Activated CD8-positive, alpha-beta memory T cell treated with anti-CD3 and anti-CD28 coated beads, Interleukin-2, amount 50 U/mL, for 24 hours (primary cell): ENCODE results near the gene PTPRD.

ENCODE experiments used
- DNase-seq: peaks from one replicate; pipeline ENCODE4 v3.0.0-alpha.2; 2020; ENCODE audit errors: extremely low read depth

The PTPRD gene

GRCh38 chr9:8683496-8683895 is 1929.3 kb downstream of the PTPRD start:
- DNase-seq, result no peak

GRCh38 chr9:8680658-8681057 is 1932.1 kb downstream of the PTPRD start:
- DNase-seq, result no peak

- no peak for DNase-seq
Measured at GRCh38 chr9:8680157-8680556, 1932.6 kb downstream of the PTPRD start.

- DNase-seq, result no peak
Measured at GRCh38 chr9:8679371-8679822, 1933.4 kb downstream of the PTPRD start.

- DNase-seq, result no peak
Measured at GRCh38 chr9:8677741-8678140, 1935.1 kb downstream of the PTPRD start.

GRCh38 chr9:8674536-8674935 is 1938.3 kb downstream of the PTPRD start:
- DNase-seq, result no peak

- DNase-seq, result no peak
Measured at GRCh38 chr9:8673830-8674229, 1939.0 kb downstream of the PTPRD start.

GRCh38 chr9:8670751-8671150 is 1942.1 kb downstream of the PTPRD start:
- DNase-seq, result no peak

GRCh38 chr9:8668751-8669150 is 1944.1 kb downstream of the PTPRD start:
- no peak for DNase-seq

GRCh38 chr9:8668231-8668630 is 1944.6 kb downstream of the PTPRD start:
- no peak for DNase-seq

GRCh38 chr9:8666060-8666459 is 1946.7 kb downstream of the PTPRD start:
- no peak for DNase-seq

GRCh38 chr9:8660383-8660782 is 1952.4 kb downstream of the PTPRD start:
- no peak for DNase-seq

GRCh38 chr9:8659108-8659507 is 1953.7 kb downstream of the PTPRD start:
- DNase-seq, result no peak

- no peak for DNase-seq
Measured at GRCh38 chr9:8655071-8655470, 1957.7 kb downstream of the PTPRD start.

- no peak for DNase-seq
Measured at GRCh38 chr9:8653855-8654254, 1958.9 kb downstream of the PTPRD start.

GRCh38 chr9:8653111-8653510 is 1959.7 kb downstream of the PTPRD start:
- no peak for DNase-seq

- DNase-seq, result no peak
Measured at GRCh38 chr9:8652255-8652654, 1960.5 kb downstream of the PTPRD start.

- no peak for DNase-seq
Measured at GRCh38 chr9:8651846-8652215, 1961.0 kb downstream of the PTPRD start.

- no peak for DNase-seq
Measured at GRCh38 chr9:8651070-8651845, 1961.5 kb downstream of the PTPRD start.

GRCh38 chr9:8649807-8650206 is 1963.0 kb downstream of the PTPRD start:
- DNase-seq, result no peak

- DNase-seq, result no peak
Measured at GRCh38 chr9:8649160-8649559, 1963.6 kb downstream of the PTPRD start.

- no peak for DNase-seq
Measured at GRCh38 chr9:8648271-8648845, 1964.4 kb downstream of the PTPRD start.

- DNase-seq, result no peak
Measured at GRCh38 chr9:8647824-8648223, 1965.0 kb downstream of the PTPRD start.

GRCh38 chr9:8644571-8644970 is 1968.2 kb downstream of the PTPRD start:
- no peak for DNase-seq
